ENCODE measurements around the gene FAM47E.

The FAM47E gene

GRCh38 chr4:76302826-76303438, 51.4 kb downstream of the FAM47E start:
- no peak for DNase-seq

GRCh38 chr4:76305033-76305687, 53.6 kb downstream of the FAM47E start:
- no peak for DNase-seq

- peak; percentile 20 for DNase-seq
Observed at GRCh38 chr4:76305971-76306881, 54.7 kb downstream of the FAM47E start, which contains the start of gene STBD1. TSS of gene STBD1 (plus strand) at chr4:76306733. CDS start at chr4:76306770, 37 bp downstream.

- peak; percentile 5 for DNase-seq
Observed at GRCh38 chr4:76306882-76307659, 55.5 kb downstream of the FAM47E start.

- no peak for DNase-seq
Observed at GRCh38 chr4:76307660-76308014, 56.1 kb downstream of the FAM47E start.

- no peak for DNase-seq
Observed at GRCh38 chr4:76308548-76308947, 57.0 kb downstream of the FAM47E start.

GRCh38 chr4:76309939-76310550, 58.5 kb downstream of the FAM47E start:
- no peak for DNase-seq

- DNase-seq: no peak
Observed at GRCh38 chr4:76310683-76311082, 59.2 kb downstream of the FAM47E start.

- no peak for DNase-seq
Observed at GRCh38 chr4:76311896-76312331, 60.4 kb downstream of the FAM47E start.

GRCh38 chr4:76312457-76312856, 60.9 kb downstream of the FAM47E start:
- no peak for DNase-seq

- DNase-seq: no peak
Observed at GRCh38 chr4:76313547-76313946, 62.0 kb downstream of the FAM47E start.

- no peak for DNase-seq
Observed at GRCh38 chr4:76315267-76315918, 63.9 kb downstream of the FAM47E start.

GRCh38 chr4:76316131-76316530, 64.6 kb downstream of the FAM47E start:
- DNase-seq: no peak

- DNase-seq: no peak
Observed at GRCh38 chr4:76322236-76322635, 70.7 kb downstream of the FAM47E start.

GRCh38 chr4:76325072-76325471, 73.6 kb downstream of the FAM47E start:
- no peak for DNase-seq

GRCh38 chr4:76326515-76326914, 75.0 kb downstream of the FAM47E start:
- no peak for DNase-seq

Measured in activated gamma-delta T cell (primary cell).